DOHH2 (cell line): ENCODE results near the gene ADGRA3.

Experiments used
- EZH2phosphoT487 ChIP-seq: fragments of 200-600 bp; sonication (generic); IDR thresholded peaks from 2 replicates; pipeline ENCODE4 v1.6.1; 2017; ENCODE audit warnings: borderline replicate concordance, mild to moderate bottlenecking, antibody characterized with exemption, low read length, moderate library complexity, mixed read lengths
- TF ChIP-seq, protein P1 (sequence below): fragments of 200-600 bp; sonication (generic); IDR thresholded peaks from one replicate; pipeline ENCODE4 v1.5.1; 2014; ENCODE audit warnings: antibody characterized with exemption, mild to moderate bottlenecking, low read depth, low read length; ENCODE audit not compliant: poor library complexity, severe bottlenecking

DNA sequence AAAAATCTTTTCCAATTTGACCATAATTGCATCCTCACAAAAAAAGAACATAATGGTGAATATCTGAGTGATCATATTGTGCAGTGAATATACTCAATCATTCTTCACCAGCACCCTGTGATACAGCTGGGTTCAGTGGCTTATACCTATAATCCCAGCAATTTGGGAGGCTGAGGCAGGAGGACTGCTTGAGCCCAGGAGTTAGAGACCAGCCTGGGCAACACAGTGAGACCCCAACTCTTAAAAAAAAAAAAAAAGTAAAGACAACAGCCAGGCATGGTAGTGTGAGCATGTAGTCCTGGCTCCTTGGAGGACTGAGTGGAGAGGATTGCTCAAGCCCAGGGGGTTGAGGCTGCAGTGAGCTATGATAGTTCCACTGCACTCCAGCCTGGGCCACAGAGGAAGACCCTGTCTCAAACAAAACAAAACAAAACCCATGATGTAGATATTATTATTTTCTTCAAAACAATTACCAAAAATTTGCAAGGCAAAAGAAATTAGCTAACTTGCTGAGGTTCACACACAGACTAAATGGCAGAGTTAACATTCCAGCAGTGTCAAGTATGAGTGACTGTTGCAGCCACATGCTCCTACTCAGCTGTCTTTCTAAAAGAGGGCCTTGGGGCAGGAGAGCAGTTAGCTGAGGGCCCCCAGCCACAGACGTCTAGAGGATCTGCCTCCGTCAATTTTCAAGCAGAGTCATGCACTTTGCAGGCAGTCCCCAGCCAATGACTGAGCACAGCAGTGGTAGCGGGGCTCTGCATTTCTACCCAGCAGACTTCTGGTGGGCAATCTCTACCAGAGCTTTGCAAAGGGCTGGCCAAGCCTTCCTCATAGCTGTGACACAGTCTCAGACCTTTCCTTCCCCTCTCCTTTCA lies 33.4 kb downstream of the ADGRA3 start:
- TF ChIP-seq, protein P1, sequence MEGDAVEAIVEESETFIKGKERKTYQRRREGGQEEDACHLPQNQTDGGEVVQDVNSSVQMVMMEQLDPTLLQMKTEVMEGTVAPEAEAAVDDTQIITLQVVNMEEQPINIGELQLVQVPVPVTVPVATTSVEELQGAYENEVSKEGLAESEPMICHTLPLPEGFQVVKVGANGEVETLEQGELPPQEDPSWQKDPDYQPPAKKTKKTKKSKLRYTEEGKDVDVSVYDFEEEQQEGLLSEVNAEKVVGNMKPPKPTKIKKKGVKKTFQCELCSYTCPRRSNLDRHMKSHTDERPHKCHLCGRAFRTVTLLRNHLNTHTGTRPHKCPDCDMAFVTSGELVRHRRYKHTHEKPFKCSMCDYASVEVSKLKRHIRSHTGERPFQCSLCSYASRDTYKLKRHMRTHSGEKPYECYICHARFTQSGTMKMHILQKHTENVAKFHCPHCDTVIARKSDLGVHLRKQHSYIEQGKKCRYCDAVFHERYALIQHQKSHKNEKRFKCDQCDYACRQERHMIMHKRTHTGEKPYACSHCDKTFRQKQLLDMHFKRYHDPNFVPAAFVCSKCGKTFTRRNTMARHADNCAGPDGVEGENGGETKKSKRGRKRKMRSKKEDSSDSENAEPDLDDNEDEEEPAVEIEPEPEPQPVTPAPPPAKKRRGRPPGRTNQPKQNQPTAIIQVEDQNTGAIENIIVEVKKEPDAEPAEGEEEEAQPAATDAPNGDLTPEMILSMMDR, result no peak
- no peak for TF ChIP-seq EZH2phosphoT487
